GM18508 (cell line): ENCODE results near the gene OPRD1.
"Not testable (repeated sequence)": the region's sequence is repeated elsewhere in the genome, so short reads cannot be mapped to it uniquely, and the experiment has no call there.

Source experiments
- ATAC-seq: cut with Tn5 transposase; IDR thresholded peaks from one replicate; pipeline ENCODE4 v1.9.1; 2021; ENCODE audit warnings: moderate number of reproducible peaks; ENCODE audit not compliant: insufficient read depth, unreplicated experiment

Gene OPRD1

DNA sequence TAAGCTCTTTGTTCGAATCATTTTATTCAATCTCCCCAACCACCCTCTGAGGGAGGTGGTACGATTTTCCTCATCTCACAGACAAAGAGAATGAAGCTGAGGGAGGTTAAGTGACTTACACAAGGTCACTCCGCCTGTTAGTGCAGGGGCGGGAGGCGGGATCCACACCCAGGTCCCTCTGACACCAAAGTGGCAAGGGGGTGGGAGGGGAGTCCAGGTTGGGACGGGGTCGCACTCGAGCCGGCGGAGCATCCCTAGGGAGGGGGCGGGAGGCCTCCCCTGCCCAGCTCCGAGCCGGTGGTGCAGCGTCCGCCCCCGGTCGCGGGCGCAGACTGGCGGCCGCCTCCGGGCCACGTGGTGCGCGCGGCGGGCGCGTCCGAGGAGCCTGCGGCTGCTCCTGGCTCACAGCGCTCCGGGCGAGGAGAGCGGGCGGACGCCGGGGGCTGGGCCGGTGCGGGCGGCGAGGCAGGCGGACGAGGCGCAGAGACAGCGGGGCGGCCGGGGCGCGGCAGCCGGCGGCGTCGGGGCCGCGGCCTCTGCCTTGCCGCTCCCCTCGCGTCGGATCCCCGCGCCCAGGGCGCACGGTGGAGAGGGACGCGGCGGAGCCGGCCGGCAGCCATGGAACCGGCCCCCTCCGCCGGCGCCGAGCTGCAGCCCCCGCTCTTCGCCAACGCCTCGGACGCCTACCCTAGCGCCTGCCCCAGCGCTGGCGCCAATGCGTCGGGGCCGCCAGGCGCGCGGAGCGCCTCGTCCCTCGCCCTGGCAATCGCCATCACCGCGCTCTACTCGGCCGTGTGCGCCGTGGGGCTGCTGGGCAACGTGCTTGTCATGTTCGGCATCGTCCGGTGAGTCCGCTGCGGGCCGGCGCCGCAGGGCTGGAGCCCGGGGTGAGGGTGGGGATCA lies at the start of gene OPRD1:
Gene OPRD1 (plus strand): TSS at position 405 of the 903 bp plus-strand sequence. CDS start 214 bp downstream, at position 619.
- no peak for ATAC-seq

DNA sequence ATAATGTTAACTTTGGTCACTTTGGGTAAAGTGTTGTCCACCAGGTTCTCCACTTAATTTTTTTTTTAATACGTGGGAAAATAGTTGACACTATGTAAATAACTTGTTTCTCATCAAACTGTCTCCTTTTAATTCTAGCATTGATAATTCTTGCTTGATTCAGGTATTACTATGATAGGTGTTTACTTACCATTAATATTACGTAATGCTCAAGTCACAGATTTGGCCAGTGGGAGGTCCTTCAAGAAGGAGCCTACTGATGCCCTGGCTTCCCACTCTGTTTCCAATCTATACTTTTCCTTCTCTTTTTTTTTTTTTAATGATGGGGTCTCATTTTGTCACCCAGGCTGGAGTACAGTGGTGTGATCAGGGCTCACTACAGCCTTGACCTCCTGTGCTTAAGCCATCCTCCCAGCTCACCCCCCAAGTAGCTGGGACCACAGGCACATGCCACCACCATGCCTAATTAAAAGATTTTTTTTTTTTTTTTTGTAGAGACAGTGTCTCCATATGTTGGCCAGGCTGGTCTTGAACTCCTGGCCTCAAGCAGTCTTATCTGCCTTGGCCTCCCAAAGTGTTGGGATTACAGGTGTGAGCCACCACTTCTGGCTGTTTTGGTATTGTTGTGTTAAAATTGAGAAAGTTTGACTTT lies 45.3 kb upstream of the OPRD1 start:
- ATAC-seq: no peak

DNA sequence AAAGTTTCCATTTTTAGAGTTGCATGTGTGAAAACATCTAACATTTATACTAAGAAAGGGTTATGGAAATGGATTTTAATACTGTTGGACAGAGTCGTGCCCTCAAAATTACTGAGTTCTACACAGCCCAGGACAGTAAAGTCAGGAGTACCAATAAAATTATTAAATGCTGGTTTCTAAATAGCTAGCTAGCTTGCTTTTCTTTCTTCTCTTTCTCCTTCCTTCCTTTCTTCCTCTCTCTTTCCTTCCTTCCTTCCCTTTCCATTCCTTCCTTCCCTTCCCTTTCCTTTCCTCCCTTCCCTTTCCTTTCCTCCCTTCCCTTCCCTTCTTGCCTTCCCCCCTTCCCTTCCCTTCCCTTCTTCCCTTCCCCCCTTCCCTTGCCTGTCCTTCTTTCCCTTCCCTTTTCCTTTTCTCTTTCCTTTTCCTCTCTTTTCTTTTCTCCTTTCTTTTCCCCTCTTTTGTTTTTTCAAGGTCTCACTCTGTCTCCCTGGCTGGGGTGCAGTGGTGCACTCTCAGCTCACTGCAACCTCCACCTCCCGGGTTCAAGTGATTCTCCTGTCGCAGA lies 41.3 kb upstream of the OPRD1 start:
- no peak for ATAC-seq

DNA sequence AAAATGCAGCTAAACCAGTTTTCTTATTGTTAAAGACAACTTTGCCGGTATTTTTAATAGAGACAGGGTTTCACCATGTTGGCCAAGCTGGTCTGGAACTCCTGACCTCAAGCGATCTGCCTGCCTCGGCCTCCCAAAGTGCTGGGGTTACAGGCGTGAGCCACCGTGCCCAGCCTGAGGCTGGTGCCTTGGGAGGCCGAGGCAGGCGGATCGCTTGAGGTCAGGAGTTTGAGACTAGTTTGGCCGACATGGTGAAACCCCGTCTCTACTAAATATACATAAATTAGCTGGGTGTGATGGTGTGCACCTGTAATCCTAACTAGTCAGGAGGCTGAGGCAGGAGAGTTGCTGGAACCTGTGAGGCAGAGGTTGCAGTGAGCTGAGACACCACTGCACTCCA lies 40.0 kb upstream of the OPRD1 start:
- ATAC-seq: not testable (repeated sequence)

DNA sequence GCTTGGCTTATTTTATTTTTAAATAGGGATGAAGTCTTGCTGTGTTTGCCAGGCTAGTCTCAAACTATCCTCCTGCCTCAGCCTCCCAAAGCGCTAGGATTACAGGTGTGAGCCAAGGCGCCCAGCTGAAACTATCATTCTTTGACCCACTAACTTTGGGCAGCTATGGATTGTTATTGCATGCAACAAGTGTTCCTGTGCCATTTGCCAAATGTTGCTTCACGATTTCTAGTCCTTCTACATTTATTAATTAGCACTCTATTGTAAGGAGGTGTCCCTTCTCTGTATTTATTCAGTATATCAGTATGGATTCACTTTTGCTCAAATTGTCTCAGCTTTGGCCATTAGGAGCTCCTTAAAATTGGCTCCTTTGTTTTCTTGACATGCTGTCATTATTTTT lies 38.9 kb upstream of the OPRD1 start:
- ATAC-seq: no peak

DNA sequence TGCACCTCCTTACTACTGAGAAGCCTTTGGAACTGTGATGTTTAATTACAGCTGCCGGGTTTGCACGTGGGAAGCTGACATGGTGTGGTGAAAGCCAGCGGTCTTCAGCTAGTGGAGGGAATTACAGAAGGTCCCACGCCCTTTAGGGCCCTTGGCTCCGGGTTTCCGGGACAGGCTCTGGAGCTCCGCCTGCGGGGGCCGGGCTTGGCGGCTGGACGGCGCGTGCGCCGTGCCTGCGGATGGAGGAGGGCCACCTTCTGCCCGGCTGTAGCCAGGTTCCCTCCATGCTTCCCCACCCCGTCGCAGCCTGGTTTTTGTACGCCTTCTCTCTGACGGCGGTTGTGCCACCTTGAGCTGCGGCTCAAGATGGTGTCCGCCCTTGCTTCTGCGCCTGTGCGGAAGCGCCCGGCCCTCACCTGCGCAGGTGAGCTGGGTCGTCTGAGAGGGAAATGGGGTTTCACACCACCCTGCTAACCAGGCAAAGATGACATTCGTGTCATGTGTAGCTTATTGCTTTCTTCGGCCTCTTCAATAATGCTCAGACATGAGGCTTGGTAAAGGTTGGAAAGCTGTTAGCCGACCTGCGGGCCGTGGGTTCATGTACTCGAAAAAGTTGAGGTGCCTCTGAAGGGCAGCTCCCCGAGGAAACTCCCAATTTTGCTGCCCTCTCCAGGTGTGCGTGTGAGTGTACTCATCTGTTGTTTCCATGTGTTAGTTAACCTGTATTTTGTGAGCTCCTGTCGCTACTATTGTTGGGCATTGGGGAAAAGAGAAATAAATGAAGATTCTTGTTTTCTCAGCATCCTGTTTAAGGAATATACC lies 36.6 kb upstream of the OPRD1 start:
- ATAC-seq: no peak

DNA sequence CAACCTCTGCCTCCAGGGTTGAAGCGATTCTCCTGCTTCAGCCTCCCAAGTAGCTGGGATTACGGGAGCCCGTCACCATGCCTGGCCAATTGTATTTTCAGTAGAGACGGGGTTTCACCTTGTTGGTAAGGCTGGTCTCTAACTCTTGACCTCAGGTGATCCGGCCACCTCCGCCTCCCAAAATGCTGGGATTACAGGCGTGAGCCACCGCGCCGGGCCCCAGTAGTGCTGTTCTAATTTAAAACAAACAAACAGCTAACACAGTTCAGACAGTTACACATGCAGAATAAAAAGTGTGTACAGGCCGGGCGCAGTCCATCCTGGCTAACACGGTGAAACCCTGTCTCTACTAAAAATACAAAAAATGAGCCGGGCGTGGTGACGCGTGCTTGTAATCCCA lies 35.6 kb upstream of the OPRD1 start:
- no peak for ATAC-seq

GRCh38 chr1:28778021-28778420 lies 33.9 kb upstream of the OPRD1 start:
- ATAC-seq: no peak

DNA sequence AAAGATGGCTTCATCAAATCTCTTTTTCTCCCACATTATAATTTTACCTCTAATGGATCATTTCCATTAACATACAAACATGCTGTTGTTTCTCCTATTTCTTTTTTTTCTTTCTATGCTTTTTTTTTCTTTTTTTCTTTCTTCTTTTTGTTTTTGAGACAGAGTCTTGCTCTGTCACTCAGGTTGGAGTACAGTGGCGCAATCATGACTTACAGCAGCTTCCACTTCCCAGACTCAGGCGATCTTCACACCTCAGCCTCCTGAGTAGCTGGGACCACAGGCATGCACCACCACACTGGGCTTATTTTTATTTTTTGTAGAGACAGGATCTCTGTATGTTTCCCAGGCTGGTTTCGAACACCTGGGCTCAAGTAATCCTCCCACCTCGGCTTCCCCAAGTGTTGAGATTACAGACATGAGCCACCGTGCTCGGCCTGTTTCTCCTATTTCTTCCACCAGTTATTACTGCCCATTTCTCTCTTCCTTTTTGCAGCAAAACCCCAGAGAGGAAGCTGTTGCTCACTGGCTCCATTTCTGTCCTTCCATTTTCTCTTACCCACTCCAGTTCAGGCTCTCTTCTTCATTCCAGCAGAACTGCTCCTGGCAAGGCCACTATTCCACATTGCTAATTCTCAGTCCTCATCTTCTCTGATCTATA lies 32.1 kb upstream of the OPRD1 start:
- ATAC-seq: no peak

- no peak for ATAC-seq
Observed at GRCh38 chr1:28781305-28781704, 30.7 kb upstream of the OPRD1 start.

DNA sequence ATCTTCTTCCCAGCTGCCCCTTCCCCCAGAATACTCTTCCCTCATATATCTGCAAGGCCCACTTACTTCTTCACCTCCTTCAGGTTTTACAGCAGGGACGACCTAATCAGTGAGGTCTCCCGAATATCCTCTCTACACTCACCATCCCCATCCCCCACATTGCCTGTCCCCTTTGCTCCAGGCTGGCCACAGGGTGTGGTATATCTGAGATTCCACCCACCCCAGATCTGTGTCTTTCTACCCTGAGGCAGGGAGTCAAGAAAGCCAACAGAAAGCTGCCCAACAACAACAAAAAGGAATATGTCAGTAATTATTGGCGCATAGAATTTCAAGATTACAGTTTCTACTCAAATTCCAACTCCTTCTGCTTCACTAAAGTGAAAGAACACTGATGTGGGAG lies 30.0 kb upstream of the OPRD1 start:
- no peak for ATAC-seq

- no peak for ATAC-seq
Observed at GRCh38 chr1:28783363-28783762, 28.6 kb upstream of the OPRD1 start.

GRCh38 chr1:28789412-28789811 lies 22.6 kb upstream of the OPRD1 start:
- no peak for ATAC-seq

DNA sequence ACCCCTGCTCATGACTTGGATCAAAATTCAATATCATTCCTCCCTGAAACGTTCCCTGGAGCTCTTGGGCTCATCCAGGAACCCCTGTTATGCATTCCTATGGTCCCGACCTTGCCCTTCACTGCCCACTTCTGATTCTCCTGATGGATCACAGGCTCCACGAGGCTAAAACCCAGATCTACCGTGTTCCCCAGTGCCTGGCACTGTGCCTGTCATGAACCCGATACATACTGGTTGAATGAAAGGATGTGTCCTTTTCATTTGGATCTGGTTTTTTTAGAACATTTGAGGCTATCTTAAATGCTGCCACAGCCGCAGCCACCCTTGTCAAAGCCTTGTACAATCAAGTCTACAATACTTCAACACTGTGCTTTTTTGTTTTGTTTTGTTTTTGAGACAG lies 22.2 kb upstream of the OPRD1 start:
- ATAC-seq: no peak

DNA sequence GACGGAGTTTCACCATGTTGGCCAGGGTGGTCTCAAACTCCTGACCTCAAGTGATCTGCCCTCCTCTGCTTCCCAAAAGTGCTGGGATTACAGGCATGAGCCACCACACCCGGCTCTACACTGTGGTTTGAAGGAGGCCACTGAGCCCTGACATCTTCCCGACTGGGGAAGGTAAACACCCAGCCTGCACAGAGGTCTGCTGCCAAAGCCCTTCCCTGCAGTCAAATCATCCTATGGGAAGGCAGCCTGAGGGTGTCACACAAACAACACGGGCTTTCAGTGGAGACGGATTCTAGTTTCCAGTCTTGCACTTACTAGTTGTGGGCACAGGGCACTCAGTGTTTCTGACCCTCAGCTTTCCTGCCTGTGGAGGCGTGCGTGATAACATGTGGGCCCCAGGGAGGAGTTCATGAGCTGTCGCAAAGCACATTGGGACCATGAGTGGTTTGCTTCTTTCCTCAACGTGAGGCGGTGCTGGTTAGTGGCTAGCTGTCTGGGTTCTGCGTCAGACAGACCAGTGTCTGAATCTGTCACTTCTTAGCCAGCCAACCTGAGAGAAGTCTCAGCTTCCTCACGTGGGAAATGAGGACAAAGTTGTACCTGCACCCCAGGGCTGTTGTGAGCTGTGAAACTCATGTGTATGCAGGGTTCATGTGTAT lies 21.5 kb upstream of the OPRD1 start:
- ATAC-seq: no peak

- ATAC-seq: not testable (repeated sequence)
Observed at GRCh38 chr1:28791929-28792328, 20.0 kb upstream of the OPRD1 start.

- no peak for ATAC-seq
Observed at GRCh38 chr1:28792644-28793121, 19.3 kb upstream of the OPRD1 start.

GRCh38 chr1:28794582-28794981 lies 17.4 kb upstream of the OPRD1 start:
- not testable (repeated sequence) for ATAC-seq
